Epithelial cell of prostate (primary cell): ENCODE measurements around the gene CALML3.

ENCODE experiments used
- DNase-seq: peaks from one replicate; pipeline ENCODE4 v3.0.0-alpha.2; 2011; ENCODE audit warnings: low read depth, low spot score
- H3K27ac ChIP-seq: fragments of 450-650 bp; 2 replicates; pipeline ENCODE4 v1.5.1; 2017; ENCODE audit warnings: mild to moderate bottlenecking

The CALML3 gene

GRCh38 chr10:5490698-5491464, 33.9 kb upstream of the CALML3 start:
- DNase-seq = no peak
- H3K27ac ChIP-seq = no peak overlapping the region

- DNase-seq = no peak
Observed at GRCh38 chr10:5491477-5491876, 33.3 kb upstream of the CALML3 start.

GRCh38 chr10:5492322-5492855, 32.4 kb upstream of the CALML3 start:
- no peak for DNase-seq
- no peak overlapping the region for H3K27ac ChIP-seq

More at GRCh38 chr10:5491477-5491876, 33.3 kb upstream of the CALML3 start:
- no peak overlapping the region for H3K27ac ChIP-seq

- no peak overlapping the region for H3K27ac ChIP-seq
- no peak for DNase-seq
Observed at GRCh38 chr10:5492929-5493576, 31.7 kb upstream of the CALML3 start.

- no peak overlapping the region for H3K27ac ChIP-seq
- no peak for DNase-seq
Observed at GRCh38 chr10:5493691-5494090, 31.1 kb upstream of the CALML3 start.

- no peak for DNase-seq
Observed at GRCh38 chr10:5494611-5495010, 30.1 kb upstream of the CALML3 start.

GRCh38 chr10:5496261-5497250, 28.2 kb upstream of the CALML3 start:
- H3K27ac ChIP-seq = no peak overlapping the region
- no peak for DNase-seq

More at GRCh38 chr10:5494611-5495010, 30.1 kb upstream of the CALML3 start:
- H3K27ac ChIP-seq = no peak overlapping the region

GRCh38 chr10:5497289-5497688, 27.5 kb upstream of the CALML3 start:
- DNase-seq = no peak
- H3K27ac ChIP-seq = no peak overlapping the region

GRCh38 chr10:5497948-5498730, 26.6 kb upstream of the CALML3 start:
- H3K27ac ChIP-seq = no peak overlapping the region
- DNase-seq = no peak

- H3K27ac ChIP-seq = no peak overlapping the region
- DNase-seq = no peak
Observed at GRCh38 chr10:5498791-5499492, 25.8 kb upstream of the CALML3 start.

- no peak for DNase-seq
- no peak within 1 kb of the TSS for H3K27ac ChIP-seq
Observed at GRCh38 chr10:5499493-5500140, 25.1 kb upstream of the CALML3 start, which contains the start of gene CALML5. CALML5 (minus strand) TSS chr10:5499570; CDS start chr10:5499438, 132 bp downstream.

- H3K27ac ChIP-seq = no peak overlapping the region
- DNase-seq = no peak
Observed at GRCh38 chr10:5500162-5500670, 24.5 kb upstream of the CALML3 start.

GRCh38 chr10:5500910-5501309, 23.9 kb upstream of the CALML3 start:
- no peak for DNase-seq
- no peak overlapping the region for H3K27ac ChIP-seq

GRCh38 chr10:5502061-5502521, 22.7 kb upstream of the CALML3 start:
- DNase-seq = no peak
- H3K27ac ChIP-seq = no peak overlapping the region

- H3K27ac ChIP-seq = peak overlapping the region; percentile 22
- no peak for DNase-seq
Observed at GRCh38 chr10:5502571-5503476, 21.9 kb upstream of the CALML3 start.

- H3K27ac ChIP-seq = peak overlapping the region; percentile 22
- DNase-seq = peak; percentile 90
Observed at GRCh38 chr10:5503477-5503835, 21.3 kb upstream of the CALML3 start.
